Muscle of leg (tissue), 11 donors: ENCODE data around the gene SYNPO2. TPM values are rescaled to one million over a fixed set of nuclear protein-coding genes. Genes with fewer than 3 reads are reported as not detected.

Experiments
- DNase-seq: peaks from one replicate; pipeline ENCODE4 v3.0.0; 2013
- H3K27ac ChIP-seq: one replicate; pipeline ENCODE4 v1.5.1; 2013; ENCODE audit warnings: mild to moderate bottlenecking, low read length, control low read depth
- H3K27me3 ChIP-seq: one replicate; pipeline ENCODE4 v1.6.1; 2013; ENCODE audit warnings: low read length; ENCODE audit not compliant: control insufficient read depth, insufficient read depth
- H3K36me3 ChIP-seq: one replicate; pipeline ENCODE4 v1.6.1; 2013; ENCODE audit warnings: low read length; ENCODE audit not compliant: control insufficient read depth, insufficient read depth
- H3K4me1 ChIP-seq: one replicate; pipeline ENCODE4 v1.6.1; 2013; ENCODE audit warnings: low read length; ENCODE audit not compliant: control insufficient read depth, insufficient read depth
- H3K4me3 ChIP-seq: one replicate; pipeline ENCODE4 v1.5.1; 2013; ENCODE audit warnings: low read length, control low read depth
- H3K9me3 ChIP-seq: replicated peaks from 2 replicates; pipeline ENCODE4 v1.6.1; 2013; ENCODE audit warnings: low read depth, low read length; ENCODE audit not compliant: control insufficient read depth
- WGBS: methylation state at CpG from one replicate; pipeline ENCODE4 v1.1.5; 2013; ENCODE audit warnings: missing lambda C conversion rate; ENCODE audit not compliant: insufficient coverage; 5-methylcytosine and 5-hydroxymethylcytosine counted together
- polyA plus RNA-seq, 8 donors: library from polyadenylated mRNA; unstranded; fragments of 120-200 nt; gene quantifications; one replicate each; pipeline versions ENCODE4 v1.2.1 to v1.2.3, GENCODE V29; 2013; ENCODE audit warnings: inconsistent platforms in 1 of 8, low replicate concordance in 1 of 8; ENCODE audit not compliant: insufficient read length in 8 of 8, insufficient read depth in 1 of 8
- total RNA-seq: library from RNA; stranded (reverse); fragments of 120-200 nt; gene quantifications from one replicate; pipeline ENCODE4 v1.2.4, GENCODE V29; 2013

SYNPO2 gene
- total and polyA plus RNA-seq, 9 donors = 53.6 to 120 (median 93.9) TPM

DNA sequence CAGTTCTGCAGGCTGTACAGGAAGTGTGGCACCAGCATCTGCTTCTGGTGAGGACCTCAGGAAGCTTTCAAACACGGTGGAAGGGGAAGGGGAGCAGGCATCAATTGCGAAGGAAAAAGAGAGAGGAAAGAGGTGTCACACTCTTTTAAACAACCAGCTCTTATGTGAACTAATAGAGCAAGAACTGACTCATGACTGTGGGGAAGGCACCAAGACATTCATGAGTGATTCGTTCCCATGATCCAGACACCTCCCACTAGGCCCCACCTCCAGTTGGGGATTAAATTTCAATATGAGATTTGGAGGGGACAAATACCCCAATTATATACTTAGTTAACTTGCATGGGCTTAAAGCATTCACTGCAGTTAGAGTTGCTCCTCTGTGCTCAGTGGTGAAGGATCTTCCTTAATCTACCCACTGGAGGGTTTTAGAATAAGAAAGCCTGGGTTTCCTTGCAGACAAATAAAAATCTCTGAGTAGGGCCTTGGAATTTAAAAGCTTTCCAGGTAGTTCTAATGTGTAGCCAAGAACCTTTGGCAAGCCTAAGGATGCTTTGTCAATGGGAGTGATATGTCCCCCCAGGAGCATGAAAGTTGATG, 60.0 kb downstream of the SYNPO2 start:
- Histone ChIP-seq H3K36me3 (no peaks in the 10 kb centered on the region), H3K27me3 (no peaks in the 10 kb centered on the region), H3K4me3 (no peak overlapping the region), H3K27ac (no peak overlapping the region), H3K9me3 (no peaks in the 10 kb centered on the region), H3K4me1 (no peaks in the 10 kb centered on the region)
- no CpG with 5 or more reads among the region's 3 CpGs for WGBS
- DNase-seq = no peak

DNA sequence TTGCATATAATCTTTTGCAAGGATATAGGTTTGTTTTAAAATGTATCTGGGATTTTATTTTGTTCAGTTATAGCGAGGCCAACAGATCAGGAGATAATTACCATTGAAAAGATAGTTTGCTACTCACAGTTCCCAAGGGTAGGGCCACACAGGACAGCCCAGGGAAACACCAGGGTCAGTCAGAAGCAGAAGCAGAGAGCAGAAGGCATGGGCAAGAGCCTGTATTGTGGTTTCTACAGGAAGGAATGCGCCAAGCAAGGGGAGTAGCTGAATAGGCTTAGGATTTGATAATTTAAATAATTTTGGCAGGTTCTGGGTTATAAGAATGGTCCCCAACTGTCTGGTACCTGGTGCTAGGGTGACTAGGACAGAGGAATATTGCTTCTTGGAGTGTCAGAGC, 61.6 kb downstream of the SYNPO2 start:
- Histone ChIP-seq H3K27ac (no peak overlapping the region), H3K4me3 (no peak overlapping the region), H3K4me1 (no peaks in the 10 kb centered on the region), H3K9me3 (no peaks in the 10 kb centered on the region), H3K27me3 (no peaks in the 10 kb centered on the region), H3K36me3 (no peaks in the 10 kb centered on the region)
- DNase-seq = no peak
- 65% methylated on average over 2 of the region's 2 CpGs for WGBS

DNA sequence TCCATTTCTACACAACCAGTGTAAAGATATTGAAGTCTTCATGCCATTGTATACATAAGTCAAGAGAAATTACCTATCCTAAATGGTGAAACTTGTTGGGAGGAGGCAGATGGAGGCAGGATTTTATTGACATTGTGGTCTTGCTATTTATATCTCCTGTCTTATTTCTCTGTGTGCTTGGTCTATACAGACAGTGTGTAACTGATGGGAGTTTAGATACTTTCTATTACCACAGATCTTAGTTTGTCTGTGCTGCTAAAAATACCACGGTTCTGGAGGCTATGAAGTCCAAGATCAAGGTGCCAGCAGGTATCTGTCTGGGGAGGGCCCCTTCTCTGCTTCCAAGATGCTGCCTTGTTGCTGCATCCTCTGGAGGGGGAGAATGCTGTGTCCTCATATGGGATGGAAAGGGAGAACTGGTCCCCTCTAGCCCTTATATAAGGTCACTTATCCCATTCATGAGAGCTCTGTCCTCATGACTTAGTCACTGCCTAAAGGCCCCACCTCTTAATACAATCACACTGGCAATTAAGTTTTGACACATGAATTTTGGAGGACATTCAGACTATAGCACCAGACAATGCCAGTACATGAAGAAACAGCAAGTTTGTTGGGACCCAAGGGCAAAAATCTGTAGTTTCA, 62.4 kb downstream of the SYNPO2 start:
- Histone ChIP-seq H3K36me3 (no peaks in the 10 kb centered on the region), H3K27ac (no peak overlapping the region), H3K4me1 (no peaks in the 10 kb centered on the region), H3K4me3 (no peak overlapping the region), H3K27me3 (no peaks in the 10 kb centered on the region), H3K9me3 (no peaks in the 10 kb centered on the region)
- DNase-seq = no peak
- no CpG with 5 or more reads among the region's 1 CpG for WGBS

DNA sequence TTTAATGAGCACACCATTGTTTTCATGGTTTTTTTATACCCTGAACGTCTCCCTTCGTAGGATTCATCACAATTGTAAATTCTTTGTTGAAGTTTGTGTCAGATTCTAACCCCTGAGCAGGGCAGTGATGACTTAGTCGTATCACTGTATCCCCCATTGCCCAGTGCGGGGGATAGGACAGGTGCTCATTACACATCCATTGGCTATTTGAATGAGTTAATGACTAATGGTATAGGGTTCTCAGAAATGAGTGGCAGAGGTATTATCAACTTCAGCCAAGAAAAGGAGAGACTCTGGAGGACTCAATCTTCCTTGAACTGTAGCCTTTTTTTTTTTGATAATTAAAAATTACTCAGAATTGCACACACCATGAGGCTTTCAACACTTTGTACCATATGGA, 64.6 kb downstream of the SYNPO2 start:
- H3K4me1 ChIP-seq = no peaks in the 10 kb centered on the region
- no CpG with 5 or more reads among the region's 4 CpGs for WGBS
- H3K36me3 ChIP-seq = no peaks in the 10 kb centered on the region
- no peak for DNase-seq
- no peaks in the 10 kb centered on the region for H3K9me3 ChIP-seq
- H3K4me3 ChIP-seq = no peak overlapping the region
- H3K27ac ChIP-seq = no peak overlapping the region
- no peaks in the 10 kb centered on the region for H3K27me3 ChIP-seq

DNA sequence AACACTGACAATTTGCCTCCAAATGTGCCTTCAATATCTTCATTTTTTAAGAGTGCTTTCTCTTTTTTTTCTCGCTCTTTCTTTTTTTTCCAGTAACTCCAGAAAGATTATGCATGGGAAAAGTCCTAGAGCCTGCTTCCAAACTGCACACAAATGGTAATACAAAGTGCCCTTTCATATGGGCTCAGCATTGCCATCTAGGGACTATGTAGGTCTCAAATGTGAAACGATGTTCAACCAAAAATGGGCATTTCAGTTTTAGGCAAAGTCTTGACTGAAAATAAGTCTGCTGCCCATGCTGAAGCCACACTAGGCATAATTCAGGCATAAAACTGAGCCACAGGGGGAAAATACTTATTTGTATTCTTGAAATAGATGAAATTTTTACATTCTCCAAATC, 65.6 kb downstream of the SYNPO2 start:
- no peaks in the 10 kb centered on the region for H3K9me3 ChIP-seq
- H3K4me3 ChIP-seq = no peak overlapping the region
- H3K36me3 ChIP-seq = no peaks in the 10 kb centered on the region
- no peaks in the 10 kb centered on the region for H3K27me3 ChIP-seq
- H3K4me1 ChIP-seq = no peaks in the 10 kb centered on the region
- no peak for DNase-seq
- no peak overlapping the region for H3K27ac ChIP-seq
- 40% methylated on average over 1 of the region's 2 CpGs for WGBS

DNA sequence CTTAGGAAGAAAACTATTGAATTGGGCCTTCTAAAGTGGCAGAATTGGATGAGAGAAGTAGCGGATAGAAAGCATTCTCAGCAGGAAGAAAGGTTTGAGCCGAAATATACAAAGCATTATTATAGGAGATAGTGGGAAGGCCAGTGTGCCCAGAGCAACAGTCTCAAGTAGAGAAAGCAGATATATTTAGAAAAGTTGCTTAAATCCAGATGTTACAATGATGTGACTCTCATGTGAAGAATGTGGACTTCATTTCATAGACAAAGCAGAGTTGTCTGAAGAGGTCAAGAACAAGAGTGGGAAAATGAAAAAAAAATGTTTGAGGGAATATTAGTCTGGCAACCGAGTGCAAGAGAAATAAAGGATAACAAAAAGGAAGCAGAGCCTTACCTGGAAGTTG, 66.9 kb downstream of the SYNPO2 start:
- no peaks in the 10 kb centered on the region for H3K4me1 ChIP-seq
- DNase-seq = peak; percentile 26
- no peaks in the 10 kb centered on the region for H3K27me3 ChIP-seq
- no peaks in the 10 kb centered on the region for H3K9me3 ChIP-seq
- 43% methylated on average over 2 of the region's 3 CpGs for WGBS
- no peak overlapping the region for H3K27ac ChIP-seq
- no peak overlapping the region for H3K4me3 ChIP-seq
- H3K36me3 ChIP-seq = no peaks in the 10 kb centered on the region

DNA sequence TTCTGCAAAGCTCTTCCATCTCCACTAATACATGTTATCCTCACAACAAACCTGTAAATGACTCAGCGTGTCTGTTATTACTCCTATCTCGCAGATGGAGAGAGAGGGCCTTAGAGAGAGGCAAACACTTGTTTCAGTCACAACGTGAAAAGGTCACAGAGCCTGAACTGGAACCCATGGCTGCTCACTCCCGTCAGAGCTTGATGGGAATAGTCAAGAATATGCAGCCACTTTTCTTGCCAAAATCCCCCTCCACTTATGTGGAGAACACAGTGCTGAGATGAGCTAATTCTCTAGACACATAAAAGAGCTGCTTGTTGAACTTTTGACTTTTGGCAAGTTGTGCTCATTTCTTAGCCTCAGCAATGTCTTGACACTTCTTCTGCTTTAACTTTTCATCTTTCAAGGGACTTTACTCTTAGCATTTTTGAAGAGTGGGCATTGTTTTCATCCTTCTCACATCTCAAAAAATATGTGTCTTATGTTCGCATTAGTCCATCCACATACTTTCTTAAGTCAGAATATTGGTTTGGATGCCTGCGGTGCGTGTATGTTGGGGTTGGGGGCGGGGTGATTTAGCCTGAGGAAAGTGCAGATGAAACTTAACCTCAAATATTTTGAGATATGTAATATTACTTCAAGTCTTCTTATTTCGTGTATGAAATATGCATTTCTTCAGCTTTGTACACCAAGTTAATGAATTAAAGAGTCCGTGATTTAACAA, 69.2 kb downstream of the SYNPO2 start:
- Histone ChIP-seq H3K9me3 (no peaks in the 10 kb centered on the region), H3K4me1 (no peaks in the 10 kb centered on the region), H3K27me3 (no peaks in the 10 kb centered on the region), H3K36me3 (no peaks in the 10 kb centered on the region), H3K4me3 (no peak overlapping the region), H3K27ac (no peak overlapping the region)
- no CpG with 5 or more reads among the region's 10 CpGs for WGBS
- DNase-seq = peak; percentile 76

DNA sequence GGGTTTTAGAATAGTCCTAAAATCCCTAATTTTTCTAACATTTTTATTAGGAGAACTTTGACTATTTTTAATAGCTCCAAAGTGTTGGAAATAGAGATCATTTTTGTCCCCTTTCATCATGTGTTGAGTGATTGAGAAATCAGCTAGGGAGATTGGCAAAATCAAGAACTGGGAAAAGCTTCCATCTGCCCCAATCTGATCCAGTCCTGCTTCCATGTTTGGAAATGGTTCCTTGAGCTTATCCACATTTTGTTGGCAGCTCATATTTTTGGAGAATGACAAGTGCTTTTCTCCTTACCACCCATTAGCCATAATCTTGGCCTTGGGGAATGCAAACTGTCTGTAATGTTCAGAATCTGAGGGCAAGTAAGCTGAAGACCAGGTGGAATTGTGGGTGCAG, 73.9 kb downstream of the SYNPO2 start:
- Histone ChIP-seq H3K9me3 (no peaks in the 10 kb centered on the region), H3K4me3 (no peak overlapping the region), H3K4me1 (peaks cover 4% of the 10 kb centered on the region), H3K36me3 (no peaks in the 10 kb centered on the region), H3K27ac (no peak overlapping the region), H3K27me3 (no peaks in the 10 kb centered on the region)
- DNase-seq = no peak

DNA sequence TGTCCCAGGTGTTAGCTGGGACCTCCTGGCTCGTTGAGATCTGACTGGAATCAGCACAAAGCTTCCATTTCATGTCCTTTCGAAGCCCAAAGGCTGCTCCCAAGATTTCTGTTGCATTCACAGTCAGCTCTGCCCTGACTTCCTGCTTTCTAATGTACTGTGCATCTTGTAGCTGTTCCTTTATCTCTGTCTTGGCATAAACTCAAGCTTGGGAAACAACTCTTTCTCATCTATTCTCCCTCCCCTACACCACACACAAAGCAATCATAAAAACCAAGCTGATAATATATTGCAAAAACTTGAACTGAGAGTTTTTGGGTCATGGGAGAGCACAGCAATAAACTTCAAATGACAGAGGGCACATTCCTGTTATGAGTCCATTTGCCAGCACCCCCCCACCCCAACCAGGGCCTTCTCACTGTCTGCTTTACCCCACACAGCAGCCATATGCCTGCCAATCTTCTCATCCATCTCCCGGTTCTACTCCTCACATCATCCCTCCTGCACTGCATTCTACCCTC, 76.3 kb downstream of the SYNPO2 start:
- no peaks in the 10 kb centered on the region for H3K27me3 ChIP-seq
- DNase-seq = peak; percentile 58
- peaks cover 15% of the 10 kb centered on the region for H3K4me1 ChIP-seq
- no peak overlapping the region for H3K4me3 ChIP-seq
- H3K9me3 ChIP-seq = no peaks in the 10 kb centered on the region
- WGBS = 55% methylated on average over 3 of the region's 3 CpGs
- no peaks in the 10 kb centered on the region for H3K36me3 ChIP-seq
- H3K27ac ChIP-seq = no peak overlapping the region

DNA sequence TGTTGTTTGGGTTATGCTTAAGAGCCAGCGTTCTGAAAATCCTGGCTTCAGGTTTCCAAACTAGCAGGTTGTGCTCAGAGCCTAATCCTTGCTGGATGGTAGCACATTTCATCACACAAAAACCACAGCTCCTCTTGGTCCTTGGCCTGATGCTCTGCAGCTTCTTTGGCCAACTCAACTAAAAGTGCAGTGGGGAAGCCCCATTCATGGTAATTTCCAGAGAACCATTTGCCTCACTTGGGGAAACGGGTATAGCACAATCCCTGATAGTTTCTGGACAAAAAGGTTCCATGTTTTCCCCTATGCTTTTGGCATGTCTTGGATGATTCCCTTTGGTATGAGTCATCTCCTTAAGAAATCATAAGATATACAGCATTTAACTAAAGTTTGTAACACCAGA, 78.7 kb downstream of the SYNPO2 start:
- H3K9me3 ChIP-seq = no peaks in the 10 kb centered on the region
- DNase-seq = no peak
- H3K27ac ChIP-seq = peak overlapping the region; percentile 67
- 40% methylated on average over 1 of the region's 2 CpGs for WGBS
- no peak overlapping the region for H3K4me3 ChIP-seq
- H3K4me1 ChIP-seq = peaks cover 15% of the 10 kb centered on the region
- no peaks in the 10 kb centered on the region for H3K36me3 ChIP-seq
- no peaks in the 10 kb centered on the region for H3K27me3 ChIP-seq
